T-helper 22 cell (primary cell): ENCODE measurements around the gene DCHS1.

ENCODE experiments used
- DNase-seq: peaks from one replicate; pipeline ENCODE4 v3.0.0-alpha.2; 2020; ENCODE audit warnings: low read depth

The DCHS1 gene

DNA sequence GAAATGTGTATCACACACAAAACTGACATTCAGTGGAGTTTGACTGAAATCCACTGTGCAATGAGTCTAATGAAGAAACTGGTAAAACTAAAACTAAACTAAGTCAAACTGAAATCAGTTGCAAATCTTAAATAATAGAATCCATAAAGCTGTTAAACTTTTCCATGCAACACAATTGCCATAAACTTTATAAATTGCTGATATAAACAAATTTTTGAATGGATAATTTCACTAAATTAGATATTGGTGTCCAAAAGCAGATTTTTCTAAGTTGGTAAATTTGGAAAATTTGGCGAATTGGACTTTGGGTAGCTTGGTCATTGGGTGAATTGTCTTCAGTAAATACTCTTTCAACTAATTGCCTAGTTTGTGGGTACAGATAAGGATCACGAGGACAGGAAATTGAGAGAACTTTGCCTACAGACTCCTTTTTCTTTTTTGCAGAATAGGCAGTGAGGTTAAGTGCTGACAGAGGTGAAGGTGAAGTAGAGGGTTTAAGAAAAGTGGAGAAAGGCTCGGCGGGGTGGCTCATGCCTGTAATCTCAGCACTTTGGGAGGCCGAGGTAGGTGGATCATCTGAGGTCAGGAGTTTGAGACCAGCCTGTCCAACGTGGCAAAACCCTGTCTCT lies 14.7 kb upstream of the DCHS1 start:
- no peak for DNase-seq

DNA sequence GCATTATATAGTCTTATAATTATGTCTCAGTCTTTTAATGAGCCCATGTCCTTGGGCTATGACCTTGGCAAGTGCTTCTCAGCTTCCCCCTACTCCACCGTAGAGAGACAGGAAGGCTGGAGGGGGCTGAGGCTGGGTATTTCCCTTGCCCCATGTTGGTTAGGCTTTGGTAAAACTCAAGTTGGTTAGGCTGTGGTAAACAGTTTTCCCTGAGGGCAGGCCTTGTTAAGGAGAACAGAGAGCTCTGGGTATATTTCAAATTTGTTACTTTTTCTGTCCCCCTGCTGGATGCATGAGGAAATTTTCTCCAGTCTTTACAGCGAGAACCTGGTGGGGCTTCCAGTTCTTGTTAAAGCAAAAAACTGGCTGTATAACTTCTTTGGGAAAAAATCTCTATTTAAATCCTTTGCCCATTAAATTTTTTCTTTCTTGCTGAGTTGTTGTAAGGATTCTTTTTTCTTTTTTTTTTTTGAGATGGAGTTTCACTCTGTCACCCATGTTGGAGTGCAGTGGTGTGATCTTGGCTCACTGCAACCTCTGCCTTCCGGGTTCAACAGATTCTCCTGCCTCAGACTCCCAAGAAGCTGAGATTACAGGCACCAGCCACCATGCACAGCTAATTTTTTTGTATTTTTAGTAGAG lies 12.2 kb upstream of the DCHS1 start:
- DNase-seq: peak; percentile 18

DNA sequence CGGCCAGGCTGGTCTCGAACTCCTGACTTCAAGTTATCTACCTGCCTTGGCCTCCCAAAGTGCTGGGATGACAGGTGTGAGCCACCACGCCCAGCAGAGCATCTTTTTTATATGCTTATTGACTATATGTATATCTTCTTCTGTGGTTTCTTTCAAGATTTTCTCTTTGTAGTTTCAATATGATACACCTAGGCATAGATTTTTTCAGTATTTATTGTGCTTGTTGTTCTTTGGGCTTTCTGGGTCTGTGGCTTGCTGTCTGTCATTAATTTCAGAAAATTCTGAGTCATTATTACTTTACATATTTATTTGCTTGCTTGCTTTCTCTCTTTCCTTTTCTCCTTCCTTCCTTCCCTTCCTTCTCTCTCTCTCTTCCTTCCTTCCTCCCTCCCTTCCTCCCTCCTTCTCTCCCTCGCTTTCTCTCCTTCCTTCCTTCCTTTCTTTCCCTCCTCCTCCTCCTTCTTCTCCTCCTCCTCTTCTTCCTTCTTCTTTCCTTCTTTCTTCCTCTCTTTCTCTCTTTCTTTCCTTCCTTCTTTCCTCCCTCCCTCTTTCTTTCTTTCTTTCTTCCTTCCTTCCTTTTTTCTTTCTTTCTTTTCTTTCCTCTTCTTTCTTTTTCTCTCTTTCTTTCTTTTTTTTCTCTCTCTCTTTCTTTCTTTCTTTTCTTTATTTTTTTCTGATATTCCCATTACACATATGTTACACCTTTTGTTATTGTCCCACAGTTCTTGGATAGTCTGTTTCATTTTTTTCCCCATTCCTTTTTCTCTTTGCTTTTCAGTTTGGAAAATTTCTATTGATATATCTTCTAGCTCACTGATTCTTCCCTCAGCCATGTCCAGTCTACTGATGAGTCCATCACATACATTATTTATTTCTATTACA lies 10.9 kb upstream of the DCHS1 start:
- DNase-seq: no peak

DNA sequence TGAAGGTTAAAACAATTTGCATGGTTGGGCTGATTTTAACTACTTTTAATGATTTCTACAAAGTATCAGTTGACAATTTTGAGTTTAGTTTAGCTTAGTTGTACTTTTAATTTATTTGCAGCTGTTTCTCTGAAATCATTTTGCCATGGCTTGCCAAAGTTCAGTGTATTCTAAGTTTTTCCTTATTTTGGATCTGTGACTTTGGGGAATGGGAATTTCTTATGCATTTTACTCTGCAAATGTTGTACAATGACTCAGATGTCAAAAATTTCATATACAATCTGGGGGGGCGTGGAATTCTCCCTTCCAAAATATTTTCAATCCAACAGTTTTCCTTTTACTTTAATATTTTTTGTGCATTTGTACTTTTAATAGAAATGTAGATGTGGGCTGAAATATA lies 8.9 kb upstream of the DCHS1 start:
- DNase-seq: no peak

DNA sequence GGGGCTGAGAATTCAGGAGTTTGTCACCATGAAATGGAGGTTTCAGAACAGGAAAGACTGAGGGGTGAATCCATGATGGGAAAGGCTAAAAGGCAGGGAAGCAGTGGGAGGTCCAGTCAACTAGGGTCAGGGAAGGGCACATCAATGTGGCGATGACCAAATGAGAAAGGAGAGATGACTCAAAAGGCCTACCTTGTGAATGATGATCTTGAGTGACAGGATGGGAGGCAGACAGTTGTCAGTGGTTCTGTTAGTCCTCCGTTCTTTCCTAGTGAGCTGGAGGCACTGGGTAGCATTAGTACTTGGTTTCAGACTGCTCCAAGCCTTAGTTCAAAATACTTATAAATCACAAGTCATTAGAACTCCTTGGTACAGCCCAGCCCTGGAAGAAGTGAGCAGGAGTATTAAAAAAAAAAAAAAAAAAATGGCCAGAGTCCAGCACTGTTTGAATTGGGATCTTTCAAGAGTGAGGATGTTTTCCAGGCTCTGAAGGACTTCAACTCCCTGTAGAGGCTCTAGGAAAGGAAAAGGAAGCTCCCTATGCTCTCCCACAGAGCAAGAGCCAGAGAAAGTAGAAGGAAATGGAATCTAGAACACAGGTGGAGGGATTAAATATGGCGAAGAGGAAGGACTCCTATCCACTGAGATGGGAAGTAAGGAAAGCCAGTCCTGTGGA lies 8.3 kb upstream of the DCHS1 start:
- no peak for DNase-seq

DNA sequence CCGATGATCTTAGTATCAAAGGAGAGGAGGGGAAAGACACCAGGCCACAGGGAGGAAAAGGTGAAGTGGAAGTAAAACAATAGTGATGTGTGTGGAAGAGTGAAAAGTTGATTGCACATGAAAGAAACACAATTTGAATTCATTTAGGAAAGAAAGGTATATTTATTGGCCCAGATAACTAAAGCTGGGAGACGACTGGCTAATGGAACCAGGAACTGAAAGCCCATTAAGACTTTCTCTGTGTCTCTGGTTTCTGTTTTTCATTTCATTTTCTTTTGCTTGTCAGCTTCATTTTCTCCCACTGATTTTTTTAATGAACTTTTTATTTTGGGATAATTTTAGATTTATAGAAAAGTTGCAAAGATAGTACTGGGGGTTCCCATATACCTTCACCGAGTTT lies 5.1 kb upstream of the DCHS1 start:
- no peak for DNase-seq

DNA sequence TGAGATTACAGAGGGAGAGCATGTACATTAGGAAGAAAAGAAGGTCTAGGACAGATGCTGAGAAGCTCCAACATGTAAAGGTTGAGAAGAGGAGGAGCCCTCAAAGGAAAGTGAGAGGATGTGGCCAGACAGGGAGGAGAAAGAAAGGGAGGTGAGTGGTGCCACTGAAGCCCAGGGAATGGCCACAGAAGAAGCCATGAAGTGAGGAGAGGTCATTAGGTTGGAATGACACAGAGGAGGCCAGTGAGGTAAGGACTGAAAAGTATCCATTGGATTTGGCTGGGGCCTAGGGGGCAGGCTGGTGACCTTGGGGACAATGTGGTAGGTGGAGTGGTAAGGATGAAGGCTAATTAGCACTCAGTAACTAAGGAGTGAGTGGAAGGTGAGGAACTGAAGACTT lies 3.0 kb upstream of the DCHS1 start:
- no peak for DNase-seq

DNA sequence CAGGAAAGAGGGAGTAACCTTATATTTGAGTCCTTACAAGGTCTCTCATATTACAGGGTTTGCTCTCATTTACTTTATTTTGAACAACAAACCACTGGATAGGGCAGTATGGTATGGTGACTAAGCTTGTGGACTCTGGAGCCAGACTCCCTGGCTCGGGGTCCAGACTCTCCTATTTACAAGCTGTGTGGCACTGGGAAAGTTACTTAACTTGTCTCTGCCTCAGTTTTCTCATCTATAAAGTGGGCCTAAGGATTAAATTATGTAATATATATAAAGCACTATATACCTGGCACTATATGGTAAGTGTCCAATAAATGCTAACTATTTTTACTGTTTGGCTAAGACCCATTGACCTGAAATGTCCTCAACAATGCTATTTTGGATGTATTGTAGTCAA lies 1.7 kb upstream of the DCHS1 start:
- DNase-seq: no peak

DNA sequence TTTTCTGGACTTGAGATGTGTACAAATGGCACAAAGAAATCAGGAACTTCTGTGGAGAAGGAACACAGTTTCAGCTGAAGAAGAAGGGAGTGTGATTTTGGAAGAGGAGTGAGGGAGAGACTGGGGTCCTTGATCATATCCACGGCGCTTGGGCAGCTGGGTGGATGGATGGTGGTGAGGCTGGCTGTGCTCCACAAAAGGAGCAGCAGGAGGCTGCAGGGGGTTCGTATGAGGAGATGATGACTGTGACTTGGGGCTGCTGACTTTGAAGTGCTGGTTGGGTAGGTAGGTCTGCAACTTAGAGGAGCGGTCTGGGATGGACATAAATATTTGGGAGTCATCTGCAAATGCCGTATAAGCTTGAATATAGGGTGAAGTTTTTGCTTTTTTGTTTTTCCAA lies 1.3 kb upstream of the DCHS1 start:
- DNase-seq: no peak

DNA sequence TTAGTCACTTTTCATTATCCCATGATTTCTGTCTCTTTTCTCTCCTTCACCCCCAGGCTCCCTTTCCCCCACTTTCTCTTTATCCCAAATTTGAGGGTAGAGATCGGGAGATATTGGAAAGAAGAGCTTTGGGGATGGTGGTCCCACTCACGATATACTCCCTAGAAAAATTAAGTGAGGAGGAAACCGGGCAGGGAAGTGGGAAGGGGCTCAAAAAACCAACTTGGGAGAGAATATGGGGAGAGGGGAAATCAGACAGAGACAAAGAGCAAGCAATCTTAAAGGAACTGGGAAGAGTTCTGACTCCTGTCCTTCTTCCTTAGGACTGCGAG lies 941 bp upstream of the DCHS1 start:
- DNase-seq: no peak

DNA sequence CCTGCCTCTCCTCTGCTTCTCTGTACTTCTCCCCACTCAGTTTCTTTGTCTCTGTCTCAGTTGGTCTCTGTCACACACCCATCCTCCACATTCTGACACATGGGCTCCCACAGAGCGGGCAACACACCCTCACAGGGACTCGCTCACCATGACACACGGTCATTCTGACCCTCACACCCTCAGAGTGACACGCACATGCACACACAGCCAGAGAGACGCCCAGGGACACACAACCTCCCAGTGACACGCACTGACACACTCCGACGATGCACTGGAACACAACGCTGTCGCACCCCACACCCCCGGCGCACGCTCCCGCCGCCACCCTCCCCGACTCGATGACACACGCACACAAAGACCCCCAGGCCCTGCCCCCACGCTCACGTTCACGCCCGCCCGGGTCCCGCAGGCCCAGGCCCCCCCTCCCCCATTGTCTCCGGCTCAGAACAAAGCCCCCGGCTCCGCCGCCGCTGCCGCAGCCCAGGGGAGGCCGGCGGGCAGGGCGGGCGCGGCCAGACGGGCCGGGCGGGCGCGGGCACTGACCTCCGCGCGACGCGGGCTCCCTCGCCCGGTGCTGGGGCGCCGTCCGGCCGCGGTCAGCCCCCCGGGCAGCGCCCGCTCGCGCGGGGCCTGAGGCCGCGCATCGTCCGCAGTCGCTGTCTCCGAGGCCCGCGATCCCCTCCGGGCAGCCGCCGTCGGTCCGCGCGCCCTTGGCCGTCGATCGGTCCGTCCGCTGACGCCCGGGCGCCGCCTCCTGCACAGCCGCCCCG lies 404 bp downstream of the DCHS1 start:
- no peak for DNase-seq

DNA sequence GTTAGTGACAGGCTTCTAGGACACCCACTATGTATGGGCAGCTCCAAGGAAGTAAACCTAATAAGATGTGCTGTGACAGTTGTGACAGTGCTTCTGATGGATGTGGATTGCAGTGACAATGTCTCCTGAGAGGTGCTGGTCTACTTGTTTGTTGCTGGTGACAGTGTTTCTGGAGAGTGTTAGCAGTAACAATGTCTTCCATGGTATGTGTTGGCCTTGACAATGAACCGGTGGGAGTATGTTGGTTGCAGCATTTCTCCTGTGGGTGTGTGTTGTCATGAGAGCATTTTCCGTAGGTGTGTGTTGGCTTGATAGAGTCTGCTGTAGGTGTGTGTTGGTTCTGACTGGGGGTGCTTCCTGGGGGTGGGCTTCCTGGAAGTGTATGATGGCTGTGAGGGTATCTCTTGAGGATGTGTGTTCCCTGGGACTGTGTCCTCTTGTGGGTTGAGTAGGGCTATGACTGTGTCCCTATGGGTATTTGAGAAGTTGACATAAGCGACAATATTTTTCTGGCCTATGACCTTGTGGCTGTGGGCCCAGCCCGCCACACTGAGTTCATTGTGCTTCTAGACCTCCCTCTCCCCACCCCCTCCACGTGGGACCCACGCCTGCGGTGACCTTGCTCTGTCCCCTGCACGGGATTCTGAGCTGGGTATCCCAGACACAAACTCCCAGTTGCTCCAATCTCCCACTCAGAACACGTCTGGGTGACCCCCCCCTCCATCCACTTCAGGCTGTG lies 1.2 kb downstream of the DCHS1 start:
- DNase-seq: no peak

DNA sequence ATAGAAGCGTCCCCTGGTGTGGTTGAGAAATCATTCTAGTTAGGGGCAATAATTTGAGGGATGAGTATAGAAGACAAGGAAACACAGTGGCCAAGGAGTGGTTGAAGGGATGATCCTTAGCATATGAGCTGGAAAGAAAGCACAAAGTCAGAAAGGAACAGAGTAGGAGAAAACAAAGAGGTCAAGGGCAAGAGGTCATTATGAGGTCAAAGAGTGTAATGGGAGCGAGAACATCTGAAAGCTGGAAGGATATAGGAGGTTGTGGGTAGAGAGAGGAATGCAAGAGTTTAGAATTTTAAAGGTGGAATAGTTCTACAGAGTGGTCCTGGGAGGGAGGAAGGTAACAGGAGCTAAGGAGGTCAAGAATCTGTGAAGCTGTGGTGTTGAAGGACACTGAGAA lies 2.0 kb downstream of the DCHS1 start:
- no peak for DNase-seq

DNA sequence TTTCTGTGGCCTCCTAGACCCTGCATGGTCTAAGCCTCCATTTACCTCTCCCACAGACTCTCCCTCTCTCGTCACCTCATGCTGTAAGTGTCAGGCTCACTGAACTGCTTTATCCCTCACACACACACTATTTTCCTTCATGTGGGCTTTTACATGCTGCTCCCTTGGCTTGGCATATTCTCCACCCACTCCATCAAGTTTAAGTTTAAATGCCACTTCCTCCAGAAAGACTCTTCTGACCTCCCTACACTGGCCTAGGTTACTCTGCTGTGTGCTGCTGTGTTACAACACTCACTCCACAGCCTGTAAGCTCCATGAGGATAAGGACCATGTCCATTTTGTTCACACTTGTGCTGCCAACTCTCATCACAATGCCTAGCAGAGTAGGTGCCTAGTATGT lies 2.5 kb downstream of the DCHS1 start:
- no peak for DNase-seq

DNA sequence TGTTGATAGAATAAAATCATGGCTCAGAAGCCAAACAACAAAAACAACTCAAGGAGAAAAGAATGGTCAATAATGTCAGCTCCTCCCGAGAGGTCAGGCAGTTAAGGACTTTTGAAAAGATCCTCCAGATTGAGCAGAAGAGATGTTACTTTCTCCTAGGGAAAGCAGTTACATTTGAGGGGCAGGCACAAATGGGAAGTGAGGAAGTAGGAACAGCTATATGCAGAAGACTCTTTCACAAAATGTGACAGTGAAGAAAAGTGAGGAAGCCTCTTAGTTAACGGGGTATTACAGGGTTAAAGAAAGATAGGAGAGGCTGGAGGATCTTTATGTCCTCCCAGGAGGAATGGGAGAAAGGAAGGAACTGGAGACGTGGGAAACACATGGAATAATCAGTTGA lies 3.4 kb downstream of the DCHS1 start:
- no peak for DNase-seq

DNA sequence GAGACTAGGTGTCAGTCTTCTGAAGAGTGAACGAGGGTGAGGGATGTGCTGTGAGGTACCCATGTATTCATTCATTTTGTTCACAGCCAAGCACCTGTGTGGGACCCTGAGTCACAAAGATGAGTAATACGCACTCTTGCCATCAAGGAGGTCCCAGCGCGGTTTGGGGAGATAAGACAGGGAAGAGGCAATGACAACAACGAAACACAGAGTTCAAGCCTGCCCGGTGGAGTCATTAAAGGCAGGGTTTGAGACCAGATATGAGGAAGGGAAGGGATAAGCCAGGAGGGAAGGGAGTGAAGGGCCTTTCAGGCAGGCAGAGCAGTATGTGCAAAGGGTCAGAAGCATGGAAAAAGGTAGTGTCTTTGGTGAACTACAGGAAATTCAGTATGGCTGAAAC lies 4.6 kb downstream of the DCHS1 start:
- no peak for DNase-seq

DNA sequence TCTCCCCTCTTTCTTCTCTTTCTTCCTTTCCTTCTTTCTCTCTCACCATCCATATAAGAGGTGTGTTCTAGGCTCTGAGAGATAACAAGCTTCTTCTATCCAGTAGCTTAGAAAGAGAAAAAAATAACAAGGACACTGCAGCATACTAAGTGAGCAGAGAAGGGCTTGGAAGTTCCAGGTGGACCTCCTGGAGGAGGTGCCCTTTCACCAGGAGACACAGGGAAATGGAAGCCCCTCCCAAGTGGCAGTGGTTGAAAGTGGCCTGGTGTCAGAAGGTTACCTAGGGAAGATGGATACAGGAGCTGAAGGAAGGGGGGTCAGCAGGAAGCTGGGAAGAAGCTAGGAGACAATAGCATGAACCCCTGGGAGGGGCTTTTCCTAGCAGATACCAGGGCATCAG lies 5.5 kb downstream of the DCHS1 start:
- DNase-seq: no peak

DNA sequence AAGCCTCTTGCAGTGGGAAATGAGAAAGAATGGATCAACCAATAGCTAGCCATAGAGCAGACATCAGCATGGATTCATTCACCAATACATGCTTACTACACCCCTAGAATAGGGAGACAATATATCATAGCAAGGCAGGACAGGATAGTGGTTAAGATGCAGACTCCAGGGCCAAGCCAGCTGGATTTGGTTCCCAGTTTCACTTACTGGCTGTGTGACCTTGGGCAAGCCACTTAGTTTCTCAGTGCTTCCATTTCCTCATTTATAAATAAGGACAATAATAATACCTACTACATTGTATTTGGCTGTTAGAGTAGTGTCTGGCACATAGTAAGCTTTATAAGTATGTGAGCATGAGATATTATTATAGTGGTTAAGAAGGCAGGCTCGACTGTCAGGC lies 7.1 kb downstream of the DCHS1 start:
- no peak for DNase-seq

DNA sequence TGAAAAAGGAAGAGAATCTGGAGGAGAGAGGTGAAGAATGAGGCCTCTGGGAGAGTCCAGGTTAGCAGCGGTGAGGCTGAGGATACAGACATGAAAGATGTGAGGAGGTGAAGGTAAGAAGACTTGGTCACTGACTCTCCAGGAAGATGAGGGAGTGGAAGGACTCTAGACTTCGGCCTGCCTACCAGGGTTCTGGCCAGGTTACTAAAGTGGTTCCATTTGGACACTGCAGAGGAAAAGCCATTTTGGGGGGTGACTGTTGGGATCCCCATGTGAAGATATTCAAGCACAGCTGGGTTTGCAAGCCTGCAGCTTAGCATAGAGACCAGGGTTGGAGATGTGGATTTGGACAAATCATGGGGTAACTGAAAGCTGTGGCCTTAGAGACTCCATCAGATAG lies 7.8 kb downstream of the DCHS1 start:
- no peak for DNase-seq

DNA sequence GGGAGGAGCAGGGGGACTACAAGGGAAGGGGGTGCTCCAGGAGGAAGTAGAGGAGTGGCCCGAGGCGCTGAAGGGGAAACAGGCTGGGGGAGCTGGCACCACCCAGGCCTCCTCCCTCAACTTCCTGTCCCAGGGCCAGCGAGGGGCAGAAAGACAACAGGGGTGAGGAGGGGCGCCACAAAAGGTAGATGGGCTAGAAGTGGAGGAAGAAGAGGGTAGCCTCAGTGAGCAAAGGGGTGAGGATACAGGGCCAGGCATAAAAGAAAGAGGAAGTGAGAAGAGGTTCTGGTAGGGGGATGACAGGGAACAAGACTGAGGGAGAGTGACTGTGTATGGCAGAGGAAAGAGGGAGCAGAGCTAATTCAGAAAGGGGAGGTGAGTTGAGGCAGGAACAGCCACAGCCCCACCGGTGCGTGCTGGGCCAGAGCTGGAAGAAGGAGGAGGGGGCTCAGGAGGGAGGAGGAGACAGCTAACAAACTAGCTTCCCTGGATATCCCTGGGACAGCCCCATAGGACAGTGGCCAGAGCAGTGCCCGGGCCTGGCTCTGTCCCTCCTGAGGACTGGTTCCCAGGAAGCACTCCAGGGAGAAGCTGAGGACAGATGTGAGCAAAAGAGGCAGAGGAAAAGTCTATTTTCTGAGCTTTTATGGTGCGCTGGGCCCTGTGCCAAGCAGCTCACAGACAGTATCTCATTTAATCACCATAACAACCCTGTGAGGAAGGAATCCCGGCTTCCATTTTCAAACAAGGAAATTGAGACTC lies 8.5 kb downstream of the DCHS1 start:
- no peak for DNase-seq

DNA sequence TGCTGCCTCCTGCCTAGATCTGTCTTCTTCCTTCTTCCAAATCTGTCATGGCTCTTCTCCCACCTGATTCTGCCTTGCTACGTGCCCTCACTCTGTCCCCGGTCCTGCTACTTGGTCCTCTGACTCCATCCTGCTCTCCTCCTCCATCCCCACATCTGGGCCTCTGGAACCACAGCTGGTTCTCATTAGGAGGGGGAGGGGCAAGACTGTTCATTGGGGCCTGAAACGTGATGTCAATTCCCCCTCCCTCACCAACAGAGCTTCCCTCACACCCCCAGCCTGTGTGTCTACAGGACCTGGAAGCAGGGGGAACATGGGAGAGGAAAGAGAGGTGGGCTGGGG lies 9.1 kb downstream of the DCHS1 start:
- DNase-seq: no peak
